Raji (cell line): Measurements from ENCODE around the gene YY1AP1.

Experiments used
- POLR2A ChIP-seq: IDR thresholded peaks from 2 replicates; pipeline ENCODE4 v1.6.1; 2011; ENCODE audit warnings: low read depth, low read length, control low read depth; ENCODE audit not compliant: insufficient read depth

YY1AP1 gene

GRCh38 chr1:155695072-155695471, 6.5 kb upstream of the YY1AP1 start:
- TF ChIP-seq POLR2A, result no peak

GRCh38 chr1:155694167-155694566, 5.6 kb upstream of the YY1AP1 start:
- no peak for TF ChIP-seq POLR2A

DNA sequence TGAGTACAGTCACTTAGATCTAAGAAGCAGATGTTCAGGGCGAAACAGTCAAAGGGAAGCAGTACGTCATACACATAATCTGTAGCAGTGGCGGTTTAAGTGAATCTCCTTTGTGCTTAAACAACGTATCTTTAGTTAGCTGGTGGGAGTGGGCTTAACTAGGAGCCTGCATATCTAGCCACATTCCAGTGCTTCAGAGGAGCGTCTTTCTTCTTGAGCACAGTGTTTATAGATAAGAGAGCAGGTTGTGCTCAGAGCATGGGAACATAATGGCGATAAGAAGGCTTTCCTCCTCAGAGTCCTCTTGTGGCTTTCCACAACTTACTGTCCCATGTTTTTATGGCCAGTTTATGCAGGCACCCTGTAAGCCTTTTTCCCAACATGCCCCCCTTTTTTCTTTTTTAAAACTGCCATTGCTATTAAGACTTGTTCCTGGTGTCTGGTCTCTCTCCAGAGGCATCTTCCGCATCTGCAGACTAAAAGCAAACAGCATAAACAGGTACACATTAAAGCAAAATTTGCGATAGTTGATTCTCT, 3.5 kb upstream of the YY1AP1 start:
- no peak for TF ChIP-seq POLR2A

DNA sequence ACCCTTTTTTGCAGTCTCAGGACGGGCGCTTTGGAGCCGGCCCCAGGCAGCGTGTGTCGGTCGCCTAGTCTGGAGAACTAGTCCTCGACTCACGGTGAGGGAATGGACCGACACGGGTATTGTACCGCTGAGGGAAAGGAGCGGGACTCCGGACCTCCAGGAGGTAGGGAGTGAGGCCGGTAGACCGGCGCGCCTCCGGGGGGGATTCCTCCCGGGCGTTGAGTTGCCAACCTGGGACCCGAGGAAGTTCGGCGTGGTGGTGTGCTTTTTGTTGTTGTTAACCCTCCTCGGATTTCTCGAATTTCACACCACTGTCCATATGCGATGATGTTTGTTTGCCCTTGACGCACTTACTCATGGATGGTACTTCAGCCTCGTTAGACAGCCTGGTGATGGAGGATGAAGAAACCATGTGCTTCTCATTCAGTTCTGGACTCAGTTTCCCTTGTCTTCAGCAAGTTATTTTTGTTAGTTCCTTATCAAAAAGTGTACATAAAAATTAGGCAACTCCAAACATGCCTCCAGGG, 570 bp upstream of the YY1AP1 start, which contains the start of gene DAP3:
DAP3 (plus strand) TSS at position 11 of the 527 bp plus-strand sequence. CDS start 20,689 bp downstream, outside the sequence.
- TF ChIP-seq POLR2A, result peak; percentile 32; the same call in 1 of the 2 replicates

GRCh38 chr1:155681776-155682175, 6.8 kb downstream of the YY1AP1 start:
- no peak for TF ChIP-seq POLR2A

GRCh38 chr1:155680531-155680930, 8.0 kb downstream of the YY1AP1 start:
- TF ChIP-seq POLR2A, result no peak

- no peak for TF ChIP-seq POLR2A
Measured at GRCh38 chr1:155678027-155678426, 10.5 kb downstream of the YY1AP1 start.

DNA sequence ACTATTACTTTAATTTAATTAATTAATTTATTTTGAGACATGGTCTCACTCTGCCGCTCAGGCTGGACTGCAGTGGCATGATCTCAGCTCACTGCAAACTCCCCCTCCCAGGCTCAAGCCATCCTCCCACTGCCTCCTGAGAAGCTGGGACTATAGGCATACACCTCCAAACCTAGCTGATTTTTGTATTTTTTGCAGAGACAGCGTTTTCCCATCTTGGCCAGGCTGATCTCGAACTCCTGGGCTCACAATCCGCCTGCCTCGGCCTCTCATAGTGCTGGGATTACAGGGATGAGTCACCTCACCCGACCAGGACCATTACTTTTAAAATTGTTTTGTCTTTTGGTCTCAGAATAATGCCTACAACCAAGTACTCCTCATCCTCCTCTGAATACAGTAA, 15.6 kb downstream of the YY1AP1 start:
- TF ChIP-seq POLR2A, result no peak

GRCh38 chr1:155671750-155672149, 16.8 kb downstream of the YY1AP1 start:
- no peak for TF ChIP-seq POLR2A

GRCh38 chr1:155669233-155670162, 19.1 kb downstream of the YY1AP1 start:
- TF ChIP-seq POLR2A, result no peak

DNA sequence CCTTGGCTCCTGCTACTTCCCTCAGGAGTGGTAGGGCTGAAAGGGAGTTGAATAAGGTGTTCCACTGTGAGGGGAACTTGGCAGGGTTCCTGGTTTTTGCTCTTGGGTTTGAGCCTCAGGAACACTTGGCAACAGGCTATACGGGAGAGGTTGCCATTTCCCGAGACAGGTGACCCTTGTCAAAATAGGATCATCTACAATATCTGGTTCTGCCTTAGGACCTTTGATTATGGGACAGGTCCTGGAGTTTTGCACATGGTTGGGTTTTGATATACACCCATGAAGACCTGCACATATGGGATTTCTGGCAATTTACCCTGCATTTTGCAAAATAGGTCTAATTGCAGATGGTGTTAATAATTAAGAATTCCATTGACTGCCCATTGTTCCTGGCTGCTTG, 31.1 kb downstream of the YY1AP1 start:
- TF ChIP-seq POLR2A, result no peak

GRCh38 chr1:155652951-155653350, 35.6 kb downstream of the YY1AP1 start:
- TF ChIP-seq POLR2A, result no peak

DNA sequence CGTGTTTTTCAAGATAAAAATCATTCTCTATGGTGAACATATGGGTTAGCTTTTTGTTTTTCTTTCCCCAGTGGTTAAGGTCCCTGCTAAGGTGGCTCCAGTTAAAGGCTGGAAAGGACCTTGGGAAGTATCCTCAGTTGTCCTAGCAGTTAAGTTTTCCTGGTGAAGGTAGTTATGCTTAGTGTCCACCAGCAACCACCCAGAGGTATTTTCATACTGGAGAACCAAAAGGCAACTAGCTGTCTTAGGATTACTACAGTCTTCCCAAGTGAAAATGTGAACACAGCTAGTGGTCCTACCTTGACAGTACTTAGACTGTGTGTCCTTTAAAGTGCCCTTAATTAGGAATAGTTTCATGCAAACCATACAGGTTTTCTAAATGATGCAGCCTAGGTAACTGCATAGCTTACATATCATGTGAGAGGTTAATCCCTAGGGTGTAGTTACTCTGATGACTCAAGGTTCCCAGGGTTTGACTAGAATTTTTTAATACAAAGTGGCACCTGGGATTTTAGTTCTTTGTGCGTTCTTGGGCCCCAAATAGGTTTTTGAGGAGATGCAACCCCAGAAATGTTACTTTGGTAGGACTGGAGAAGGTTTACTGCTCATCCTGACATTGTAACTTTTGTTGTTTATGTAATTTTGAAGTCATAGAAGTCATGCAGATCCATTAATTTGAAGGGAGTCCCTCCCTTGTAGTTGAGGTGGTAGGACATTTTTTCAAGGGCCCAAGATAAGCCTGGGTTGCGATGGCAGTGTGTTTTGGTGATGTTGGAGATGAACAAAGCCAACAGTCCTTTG, 36.5 kb downstream of the YY1AP1 start:
- TF ChIP-seq POLR2A, result no peak

DNA sequence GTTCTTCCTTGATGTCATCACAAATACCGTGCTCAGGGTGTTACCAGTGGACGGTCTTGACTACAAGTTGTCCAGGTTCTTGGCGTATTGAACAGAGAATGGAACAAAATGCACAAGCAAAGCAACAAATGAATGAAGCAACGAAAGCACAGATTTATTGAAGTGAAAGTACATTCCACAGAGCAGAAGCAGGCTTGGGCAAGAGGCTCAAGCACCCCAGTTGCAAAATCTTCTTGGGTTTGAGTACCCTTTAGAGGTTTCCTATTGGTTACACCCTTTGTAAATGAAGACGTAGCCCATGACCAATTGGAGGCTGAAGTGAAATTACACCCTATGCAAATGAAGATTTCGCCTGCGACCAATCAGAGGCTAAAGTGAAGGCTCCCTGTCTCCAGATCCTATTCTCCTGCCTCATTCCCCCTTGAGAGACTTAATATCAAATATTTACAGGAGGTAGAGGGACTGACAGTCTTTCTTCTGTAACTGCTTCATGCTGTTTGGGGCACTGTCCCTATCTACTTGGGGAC, 38.3 kb downstream of the YY1AP1 start:
- no peak for TF ChIP-seq POLR2A

GRCh38 chr1:155649676-155650075, 38.9 kb downstream of the YY1AP1 start:
- TF ChIP-seq POLR2A, result no peak
